Measurements from ENCODE around the gene CNTN4. TPM values are rescaled to one million over a fixed set of nuclear protein-coding genes. Genes with fewer than 3 reads are reported as not detected.

The CNTN4 gene
- total RNA-seq, 1 donor from 2014 or later = 16.5 TPM

DNA sequence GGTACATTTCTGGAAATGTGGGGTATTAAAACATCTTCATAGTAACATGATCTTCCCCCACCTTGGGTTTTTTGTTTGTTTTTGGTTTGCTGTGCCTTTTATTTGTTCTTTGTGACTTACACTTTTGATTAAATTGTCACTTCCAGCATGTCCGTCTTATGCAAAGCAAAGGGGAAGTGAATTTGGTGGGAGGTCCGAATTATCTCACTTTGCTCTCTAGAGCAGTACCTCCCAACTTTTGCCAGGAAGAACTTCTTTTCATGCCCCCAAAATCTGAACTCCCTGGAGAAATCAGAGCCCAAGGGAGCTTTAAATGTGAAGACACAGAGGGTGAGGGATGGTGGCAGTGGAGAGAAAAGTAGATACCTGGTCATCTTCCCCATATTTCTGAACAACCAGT is 838.4 kb downstream of the CNTN4 start:
- TF ChIP-seq, protein P1, sequence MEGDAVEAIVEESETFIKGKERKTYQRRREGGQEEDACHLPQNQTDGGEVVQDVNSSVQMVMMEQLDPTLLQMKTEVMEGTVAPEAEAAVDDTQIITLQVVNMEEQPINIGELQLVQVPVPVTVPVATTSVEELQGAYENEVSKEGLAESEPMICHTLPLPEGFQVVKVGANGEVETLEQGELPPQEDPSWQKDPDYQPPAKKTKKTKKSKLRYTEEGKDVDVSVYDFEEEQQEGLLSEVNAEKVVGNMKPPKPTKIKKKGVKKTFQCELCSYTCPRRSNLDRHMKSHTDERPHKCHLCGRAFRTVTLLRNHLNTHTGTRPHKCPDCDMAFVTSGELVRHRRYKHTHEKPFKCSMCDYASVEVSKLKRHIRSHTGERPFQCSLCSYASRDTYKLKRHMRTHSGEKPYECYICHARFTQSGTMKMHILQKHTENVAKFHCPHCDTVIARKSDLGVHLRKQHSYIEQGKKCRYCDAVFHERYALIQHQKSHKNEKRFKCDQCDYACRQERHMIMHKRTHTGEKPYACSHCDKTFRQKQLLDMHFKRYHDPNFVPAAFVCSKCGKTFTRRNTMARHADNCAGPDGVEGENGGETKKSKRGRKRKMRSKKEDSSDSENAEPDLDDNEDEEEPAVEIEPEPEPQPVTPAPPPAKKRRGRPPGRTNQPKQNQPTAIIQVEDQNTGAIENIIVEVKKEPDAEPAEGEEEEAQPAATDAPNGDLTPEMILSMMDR (IDR thresholded peaks at IDR 0.05; ENCODE audit: insufficient read depth, low read length, poor library complexity, severe bottlenecking) = no peak
- DNase-seq (ENCODE audit: low read depth) = no peak
- Histone ChIP-seq H3K4me3 (ENCODE audit: low read depth, low read length) (no peak overlapping the region), H3K27me3 (ENCODE audit: control insufficient read depth, insufficient read depth, low read length) (no peaks in the 10 kb centered on the region), H3K36me3 (ENCODE audit: control insufficient read depth, insufficient read depth, low read length) (no peaks in the 10 kb centered on the region)

DNA sequence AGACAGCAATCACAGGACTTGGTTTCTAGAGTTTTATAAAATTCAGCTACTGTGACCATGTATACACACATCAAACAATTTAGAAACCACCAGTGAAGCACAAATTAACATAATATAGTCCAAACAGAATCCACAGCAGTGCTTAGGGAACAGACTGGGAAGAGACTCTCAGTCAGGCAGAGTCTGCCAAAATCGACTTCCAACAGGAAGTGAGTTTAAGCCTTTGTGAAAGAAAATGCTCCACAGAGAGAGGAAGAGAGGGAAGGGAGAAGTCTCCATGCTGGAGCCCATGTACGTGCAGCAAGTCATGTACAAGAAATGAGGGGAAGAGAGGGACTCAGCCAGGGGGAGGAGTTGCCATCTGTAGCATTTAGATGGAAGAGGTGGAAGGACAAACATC is 838.9 kb downstream of the CNTN4 start:
- DNase-seq (ENCODE audit: low read depth) = no peak

DNA sequence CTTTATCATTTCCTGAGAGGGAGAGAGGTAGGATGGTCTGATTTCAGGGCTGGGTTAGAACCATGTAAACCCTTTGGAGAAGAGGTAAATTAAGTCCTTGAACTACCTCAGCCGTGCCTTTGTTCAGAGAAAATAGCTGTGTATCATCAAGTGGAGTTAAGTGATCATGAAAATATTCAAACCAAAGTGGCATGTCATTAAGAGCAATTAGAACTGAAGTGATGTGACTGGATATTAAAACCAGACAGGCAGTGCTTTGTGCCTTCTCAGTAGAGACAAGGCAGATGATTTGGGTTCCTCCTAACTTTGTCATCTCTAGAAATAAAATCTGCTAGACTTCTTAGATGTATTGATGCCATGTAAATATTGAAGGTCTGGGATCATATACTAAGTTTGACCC is 840.0 kb downstream of the CNTN4 start:
- TF ChIP-seq, protein P1 (IDR thresholded peaks at IDR 0.05; ENCODE audit: insufficient read depth, low read length, poor library complexity, severe bottlenecking) = no peak
- H3K36me3 ChIP-seq (ENCODE audit: control insufficient read depth, insufficient read depth, low read length) = no peaks in the 10 kb centered on the region
- no peak overlapping the region for H3K4me3 ChIP-seq (ENCODE audit: low read depth, low read length)
- H3K27me3 ChIP-seq (ENCODE audit: control insufficient read depth, insufficient read depth, low read length) = no peaks in the 10 kb centered on the region
- no peak for DNase-seq (ENCODE audit: low read depth)

More for the DNA sequence above, 838.9 kb downstream of the CNTN4 start:
- Histone ChIP-seq H3K4me3 (ENCODE audit: low read depth, low read length) (no peak overlapping the region), H3K36me3 (ENCODE audit: control insufficient read depth, insufficient read depth, low read length) (no peaks in the 10 kb centered on the region), H3K27me3 (ENCODE audit: control insufficient read depth, insufficient read depth, low read length) (no peaks in the 10 kb centered on the region)
- TF ChIP-seq, protein P1 (IDR thresholded peaks at IDR 0.05; ENCODE audit: insufficient read depth, low read length, poor library complexity, severe bottlenecking) = no peak

DNA sequence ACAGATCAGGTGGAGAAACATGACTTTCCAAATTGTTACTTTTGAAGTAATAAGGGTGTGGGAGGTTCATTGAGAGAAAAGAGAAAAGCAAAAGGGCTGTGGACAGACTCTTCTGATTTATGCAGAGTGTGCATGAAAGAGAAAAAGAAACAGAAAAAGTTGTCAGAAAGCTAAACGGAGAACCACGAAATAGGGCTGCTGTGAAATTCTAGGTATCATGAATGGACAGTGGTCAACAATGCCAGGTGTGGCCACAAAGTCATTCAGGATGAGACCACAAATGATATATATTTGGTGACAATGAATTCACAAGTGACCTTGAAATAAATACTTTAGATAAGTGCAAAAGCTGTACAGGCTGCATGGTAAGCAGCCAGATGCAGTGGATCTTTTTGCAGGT is 841.4 kb downstream of the CNTN4 start:
- Histone ChIP-seq H3K27me3 (ENCODE audit: control insufficient read depth, insufficient read depth, low read length) (no peaks in the 10 kb centered on the region), H3K36me3 (ENCODE audit: control insufficient read depth, insufficient read depth, low read length) (no peaks in the 10 kb centered on the region), H3K4me3 (ENCODE audit: low read depth, low read length) (no peak overlapping the region)
- TF ChIP-seq, protein P1 (IDR thresholded peaks at IDR 0.05; ENCODE audit: insufficient read depth, low read length, poor library complexity, severe bottlenecking) = no peak
- no peak for DNase-seq (ENCODE audit: low read depth)

DNA sequence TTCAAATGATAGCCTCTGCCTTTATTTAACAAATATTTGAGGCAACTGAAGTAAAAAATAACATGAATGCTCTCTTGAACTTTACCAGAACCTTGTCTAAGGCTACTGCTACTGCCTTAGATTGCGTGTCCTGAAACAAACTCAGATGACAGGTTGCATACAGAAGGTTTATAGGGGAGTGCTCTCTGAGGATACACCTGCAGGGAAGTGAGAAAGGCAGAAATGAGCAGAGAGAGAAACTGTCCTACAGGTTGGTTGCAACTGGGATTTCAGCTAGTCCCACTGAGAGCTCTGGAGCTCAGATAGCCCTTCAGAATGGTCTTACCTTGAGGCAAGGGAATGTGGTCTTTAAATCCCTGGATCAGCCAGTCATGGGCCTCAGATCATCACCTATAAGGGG is 846.0 kb downstream of the CNTN4 start:
- DNase-seq (ENCODE audit: low read depth) = no peak
- no peak overlapping the region for H3K4me3 ChIP-seq (ENCODE audit: low read depth, low read length)
- H3K27me3 ChIP-seq (ENCODE audit: control insufficient read depth, insufficient read depth, low read length) = no peaks in the 10 kb centered on the region
- no peaks in the 10 kb centered on the region for H3K36me3 ChIP-seq (ENCODE audit: control insufficient read depth, insufficient read depth, low read length)
- TF ChIP-seq, protein P1 (IDR thresholded peaks at IDR 0.05; ENCODE audit: insufficient read depth, low read length, poor library complexity, severe bottlenecking) = no peak

DNA sequence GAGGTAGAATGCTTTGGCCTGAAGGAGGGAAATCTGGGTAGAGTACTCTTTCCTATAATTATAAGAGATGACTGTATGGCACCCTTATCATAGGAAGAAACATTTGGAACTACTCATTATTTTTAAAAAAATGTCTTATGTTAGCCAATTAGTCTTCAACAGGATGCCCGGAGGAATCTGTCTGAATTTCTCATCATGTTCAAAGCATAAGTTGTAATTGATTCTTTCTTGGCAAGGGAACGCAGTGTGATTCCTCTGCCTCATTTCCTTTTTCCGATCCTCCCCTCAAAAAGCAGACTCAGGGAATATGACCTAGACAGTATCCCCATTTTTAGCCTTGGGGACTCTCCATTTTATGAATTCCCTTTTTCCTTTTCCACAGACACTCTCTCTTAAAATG is 846.5 kb downstream of the CNTN4 start:
- Histone ChIP-seq H3K36me3 (ENCODE audit: control insufficient read depth, insufficient read depth, low read length) (no peaks in the 10 kb centered on the region), H3K4me3 (ENCODE audit: low read depth, low read length) (no peak overlapping the region), H3K27me3 (ENCODE audit: control insufficient read depth, insufficient read depth, low read length) (no peaks in the 10 kb centered on the region)
- TF ChIP-seq, protein P1 (IDR thresholded peaks at IDR 0.05; ENCODE audit: insufficient read depth, low read length, poor library complexity, severe bottlenecking) = no peak
- DNase-seq (ENCODE audit: low read depth) = no peak

All from kidney epithelial cell (primary cell).